H1 (cell line): Measurements from ENCODE around the gene CNOT6. TPM values are rescaled to one million over a fixed set of nuclear protein-coding genes. Genes with fewer than 3 reads are reported as not detected.
A peak's percentile ranks its signal among the peaks of the same experiment; 100 is the strongest.

ENCODE experiments used
- CTCF ChIA-PET: fragments of 300-600 bp; sonication (Branson Sonifier 250); formaldehyde crosslinking; loops from one replicate; lab custom pipeline; 2021; ENCODE audit not compliant: partially characterized antibody; lab: Charles Lee
- POLR2A ChIA-PET: fragments of 300-600 bp; sonication (Branson Sonifier 250); formaldehyde crosslinking; loops from one replicate; lab custom pipeline; 2021; ENCODE audit warnings: inconsistent platforms; ENCODE audit not compliant: partially characterized antibody; lab: Charles Lee
- DNase-seq, 2 experiments: peaks; one replicate each; pipeline versions ENCODE4 v3.0.0 to v3.0.0-alpha.2; 2010 to 2022; ENCODE audit warnings: low spot score in 2 of 2, low read depth in 1 of 2, mixed read lengths in 1 of 2
- FAIRE-seq: peaks from 2 replicates; lab custom pipeline; 2011; peaks lifted over from hg19 to GRCh38; lab: Jason Lieb, UNC
- H2AFZ ChIP-seq: 2 replicates; pipeline ENCODE4 v1.8.1; 2012; ENCODE audit warnings: low read length, inconsistent platforms
- H2AK5ac ChIP-seq: 2 replicates; pipeline ENCODE4 v1.6.1; 2013; ENCODE audit warnings: low read depth, low read length
- H2BK120ac ChIP-seq: replicated peaks from 2 replicates; pipeline ENCODE3; 2013; ENCODE audit warnings: low read depth, low read length, inconsistent platforms
- H2BK12ac ChIP-seq: 2 replicates; pipeline ENCODE4 v1.6.1; 2013; ENCODE audit warnings: low read depth, low read length
- H2BK15ac ChIP-seq: 2 replicates; pipeline ENCODE4 v1.6.1; 2013; ENCODE audit warnings: low read length
- H2BK20ac ChIP-seq: 2 replicates; pipeline ENCODE4 v1.6.1; 2013; ENCODE audit warnings: low read length
- H2BK5ac ChIP-seq: 2 replicates; pipeline ENCODE4 v1.6.1; 2013; ENCODE audit warnings: low read depth, low read length
- H3K14ac ChIP-seq: 2 replicates; pipeline ENCODE4 v1.6.1; 2013; ENCODE audit warnings: inconsistent platforms; ENCODE audit not compliant: insufficient read length
- H3K18ac ChIP-seq: 2 replicates; pipeline ENCODE4 v1.6.1; 2013; ENCODE audit warnings: low read length; ENCODE audit errors: extremely low read depth
- H3K23ac ChIP-seq: 2 replicates; pipeline ENCODE4 v1.6.1; 2013; ENCODE audit warnings: inconsistent platforms; ENCODE audit not compliant: insufficient read length
- H3K23me2 ChIP-seq: 2 replicates; pipeline ENCODE4 v1.6.1; 2013; ENCODE audit warnings: low read depth, low read length
- H3K27ac ChIP-seq: 2 replicates; pipeline ENCODE4 v1.6.1; 2011; ENCODE audit warnings: low read depth, low read length, inconsistent platforms
- H3K27me3 ChIP-seq, 4 experiments: replicated peaks in 1 of 4; 1 replicate in 1 of 4; 2 replicates in 3 of 4; pipeline versions ENCODE4 v1.6.1 to v1.8.1; 2011 to 2013; ENCODE audit warnings: low read length in 3 of 4, mild to moderate bottlenecking in 3 of 4, inconsistent platforms in 2 of 4, mixed read lengths in 2 of 4, moderate library complexity in 1 of 4; ENCODE audit not compliant: control insufficient read depth in 3 of 4, insufficient read depth in 3 of 4; ENCODE audit errors: extremely low read depth in 1 of 4
- H3K36me3 ChIP-seq, 4 experiments: 2 replicates each; pipeline versions ENCODE4 v1.6.1 to v1.8.1; 2011 to 2013; ENCODE audit warnings: mild to moderate bottlenecking in 4 of 4, low read length in 3 of 4, moderate library complexity in 2 of 4, control low read depth in 1 of 4, inconsistent platforms in 1 of 4; ENCODE audit not compliant: insufficient read depth in 4 of 4, control insufficient read depth in 2 of 4
- H3K4ac ChIP-seq: replicated peaks from 2 replicates; pipeline ENCODE3; 2013; ENCODE audit warnings: low read length, low read depth, mixed read lengths, inconsistent platforms; ENCODE audit not compliant: insufficient read length
- H3K4me1 ChIP-seq, 4 experiments: replicated peaks in 1 of 4; 1 replicate in 1 of 4; 2 replicates in 3 of 4; pipeline versions ENCODE4 v1.6.1 to v1.8.1; 2011 to 2013; ENCODE audit warnings: low read length in 3 of 4, inconsistent platforms in 2 of 4, mixed read lengths in 1 of 4; ENCODE audit not compliant: insufficient read depth in 4 of 4, control insufficient read depth in 3 of 4
- H3K4me2 ChIP-seq, 2 experiments: 2 replicates each; pipeline versions ENCODE4 v1.6.1 to v1.8.1; 2011 to 2013; ENCODE audit warnings: low read depth in 2 of 2, low read length in 2 of 2, control low read depth in 1 of 2, inconsistent platforms in 1 of 2, mild to moderate bottlenecking in 1 of 2; ENCODE audit not compliant: insufficient read depth in 1 of 2
- H3K4me3 ChIP-seq, 4 experiments: fragments of 200-600, 300-600 bp in 1 of 4; sonication (generic), shearing (Covaris generic), sonication (Bioruptor Twin) in 1 of 4; 2 replicates each; pipeline versions ENCODE4 v1.5.1 to v1.8.1; 2011 to 2016; ENCODE audit warnings: low read length in 4 of 4, low read depth in 3 of 4, control low read depth in 2 of 4, inconsistent platforms in 2 of 4, mild to moderate bottlenecking in 2 of 4, mixed read lengths in 1 of 4, moderate library complexity in 1 of 4; ENCODE audit not compliant: insufficient read depth in 2 of 4; ENCODE audit errors: extremely low read depth in 1 of 4
- H3K56ac ChIP-seq: replicated peaks from 2 replicates; pipeline ENCODE3; 2013; ENCODE audit warnings: low read depth, mild to moderate bottlenecking, mixed read lengths, low read length, inconsistent platforms; ENCODE audit not compliant: insufficient read length
- H3K79me1 ChIP-seq: 2 replicates; pipeline ENCODE4 v1.6.1; 2013; ENCODE audit warnings: low read depth, low read length, control low read depth
- H3K79me2 ChIP-seq, 2 experiments: 2 replicates each; pipeline versions ENCODE4 v1.6.1 to v1.8.1; 2012 to 2013; ENCODE audit warnings: low read length in 2 of 2, mild to moderate bottlenecking in 2 of 2, inconsistent platforms in 1 of 2; ENCODE audit not compliant: insufficient read depth in 2 of 2, control insufficient read depth in 1 of 2
- H3K9ac ChIP-seq, 4 experiments: replicated peaks in 1 of 4; 1 replicate in 1 of 4; 2 replicates in 3 of 4; pipeline versions ENCODE4 v1.6.1 to v1.8.1; 2011 to 2013; ENCODE audit warnings: low read depth in 3 of 4, low read length in 3 of 4, control low read depth in 2 of 4, mild to moderate bottlenecking in 2 of 4, moderate library complexity in 2 of 4, inconsistent platforms in 1 of 4; ENCODE audit errors: extremely low read depth in 1 of 4
- H3K9me3 ChIP-seq, 2 experiments: 2 replicates each; pipeline versions ENCODE4 v1.6.1 to v1.8.1; 2012 to 2013; ENCODE audit warnings: mild to moderate bottlenecking in 2 of 2, moderate library complexity in 2 of 2, control low read depth in 1 of 2, inconsistent platforms in 1 of 2, low read depth in 1 of 2, low read length in 1 of 2, mixed read lengths in 1 of 2; ENCODE audit not compliant: insufficient read depth in 2 of 2
- H4K20me1 ChIP-seq, 2 experiments: replicated peaks in 1 of 2; 2 replicates each; pipeline versions ENCODE3 to v1.8.1; 2011 to 2013; ENCODE audit warnings: inconsistent platforms in 2 of 2, low read length in 2 of 2, mild to moderate bottlenecking in 1 of 2; ENCODE audit not compliant: insufficient read depth in 2 of 2, control insufficient read depth in 1 of 2
- H4K5ac ChIP-seq: 2 replicates; pipeline ENCODE4 v1.6.1; 2013; ENCODE audit warnings: low read length, low read depth, mixed read lengths, inconsistent platforms; ENCODE audit not compliant: insufficient read length
- H4K8ac ChIP-seq: 2 replicates; pipeline ENCODE4 v1.8.0; 2013; ENCODE audit warnings: mild to moderate bottlenecking, moderate library complexity, low read length, inconsistent platforms; ENCODE audit not compliant: insufficient read depth; ENCODE audit errors: extremely low read depth
- H4K91ac ChIP-seq: replicated peaks from 2 replicates; pipeline ENCODE3; 2013; ENCODE audit warnings: low read length, mixed read lengths, inconsistent platforms; ENCODE audit not compliant: insufficient read length
- BACH1 ChIP-seq: IDR thresholded peaks from 2 replicates; pipeline ENCODE4 v1.6.1; 2012; ENCODE audit warnings: low read length, improper control_type of control experiment
- BRCA1 ChIP-seq: IDR thresholded peaks from 2 replicates; pipeline ENCODE4 v1.6.1; 2012; ENCODE audit warnings: low read depth, low read length, improper control_type of control experiment
- CEBPB ChIP-seq: IDR thresholded peaks from 2 replicates; pipeline ENCODE4 v1.6.1; 2012; ENCODE audit warnings: low read depth, low read length
- CTBP2 ChIP-seq: IDR thresholded peaks from 2 replicates; pipeline ENCODE4 v1.7.0; 2011; ENCODE audit warnings: borderline replicate concordance, mild to moderate bottlenecking, moderate library complexity, mixed read lengths, low read length; ENCODE audit not compliant: insufficient read depth, insufficient read length
- HDAC2 ChIP-seq, 2 experiments: fragments of 300-600 bp in 1 of 2; sonication (generic) in 1 of 2; IDR thresholded peaks; 2 replicates each; pipeline ENCODE4 v1.6.1; 2011 to 2012; ENCODE audit warnings: low read depth in 2 of 2, low read length in 2 of 2, mild to moderate bottlenecking in 2 of 2, moderate library complexity in 2 of 2, borderline replicate concordance in 1 of 2, inconsistent platforms in 1 of 2
- NANOG ChIP-seq: IDR thresholded peaks from 2 replicates; pipeline ENCODE4 v1.6.1; 2011; ENCODE audit warnings: low read length, low read depth, mild to moderate bottlenecking, inconsistent platforms; ENCODE audit not compliant: insufficient read depth, poor library complexity, severe bottlenecking
- POLR2AphosphoS5 ChIP-seq: IDR thresholded peaks from 2 replicates; pipeline ENCODE4 v1.6.1; 2011; ENCODE audit warnings: low read depth, low read length
- RAD21 ChIP-seq, 2 experiments: IDR thresholded peaks in 1 of 2; conservative IDR thresholded peaks in 1 of 2; 2 replicates each; pipeline ENCODE4 v1.6.1; 2011; ENCODE audit warnings: low read depth in 2 of 2, low read length in 2 of 2, improper control_type of control experiment in 1 of 2, inconsistent platforms in 1 of 2, mild to moderate bottlenecking in 1 of 2, moderate library complexity in 1 of 2
- TEAD4 ChIP-seq: IDR thresholded peaks from 2 replicates; pipeline ENCODE4 v1.6.1; 2012; ENCODE audit warnings: low read depth, low read length, inconsistent platforms, mixed read lengths
- WGBS, 2 experiments: shearing (Covaris generic) in 1 of 2; methylation state at CpG; one replicate each; pipeline versions ENCODE4 v1.1.6 to v1.1.7; 2013 to 2015; ENCODE audit warnings: low lambda C conversion rate in 2 of 2, mixed read lengths in 2 of 2, inconsistent platforms in 1 of 2, low coverage in 1 of 2, missing lambda C conversion rate in 1 of 2; ENCODE audit not compliant: insufficient replicate concordance in 2 of 2, insufficient coverage in 1 of 2, insufficient read length in 1 of 2; ENCODE audit errors: extremely low coverage in 1 of 2, missing lambda C conversion rate in 1 of 2; 5-methylcytosine and 5-hydroxymethylcytosine counted together
- polyA plus RNA-seq, 7 experiments: library from polyadenylated mRNA; depleted of rRNA in 3 of 7; stranded (reverse) in 5 of 7; unstranded in 2 of 7; fragments of >200 nt in 5 of 7; fragments of 200-250 nt in 2 of 7; gene quantifications; 1 replicate in 5 of 7; 2 replicates in 1 of 7; 4 replicates in 1 of 7; pipeline versions ENCODE4 v1.2.1 to v1.2.3, GENCODE V29; 2011 to 2013; ENCODE audit warnings: missing spikeins in 2 of 7, mixed read lengths in 2 of 7
- total RNA-seq: library from RNA; stranded (reverse); fragmentation: NEBNext Ultra II Directional; extraction: Animal tissue kit (Norgen Biotek cat#: 25700); gene quantifications from 2 replicates; pipeline ENCODE4 v1.2.1, GENCODE V29; 2021
- TF ChIP-seq, protein P1 (sequence below): IDR thresholded peaks from 2 replicates; pipeline ENCODE4 v1.6.1; 2012; ENCODE audit warnings: inconsistent platforms
- TF ChIP-seq, protein P2 (sequence below): IDR thresholded peaks from 2 replicates; pipeline ENCODE4 v1.6.1; 2012; ENCODE audit warnings: inconsistent platforms

Gene CNOT6
- total and polyA plus RNA-seq, 2 of the 8 experiments (the other 6 are each of a cell fraction or from before 2014, with no cell fraction given): 10.7 to 45.4 TPM

DNA sequence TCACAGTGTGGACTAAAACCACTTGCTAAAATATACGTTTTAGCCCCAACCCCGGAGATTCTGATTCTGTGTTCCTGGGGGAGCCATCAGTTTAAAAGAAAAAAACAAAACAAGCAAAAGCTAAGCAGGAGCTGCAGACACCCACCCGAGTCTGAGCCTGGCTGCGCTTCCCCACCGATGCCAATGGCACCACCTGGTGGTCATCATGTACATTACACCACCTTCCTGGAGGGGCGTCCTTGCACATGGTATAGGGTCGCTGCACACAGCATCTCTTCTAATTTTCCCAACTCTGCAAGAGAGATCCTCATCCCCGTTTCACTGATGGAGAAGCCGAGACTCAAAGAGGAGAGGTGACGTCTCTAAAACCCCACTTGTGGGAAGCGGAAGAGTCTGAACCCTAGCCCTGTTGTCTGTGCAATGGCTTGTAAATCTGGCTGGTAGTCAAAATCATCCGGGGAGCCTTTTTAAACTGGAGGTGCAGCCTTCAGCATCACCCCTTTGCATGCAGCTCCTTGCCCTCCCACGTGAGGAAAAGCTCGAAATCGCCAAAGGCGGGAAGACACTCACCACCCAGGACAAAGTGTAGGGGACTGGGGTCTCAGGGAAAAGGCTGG is 23.1 kb upstream of the CNOT6 start:
- no peaks in the 10 kb centered on the region; a peak in 1 of 7 replicates for H3K27me3 ChIP-seq
- no peaks in the 10 kb centered on the region for H3K4me1 ChIP-seq
- no peaks in the 10 kb centered on the region for H3K36me3 ChIP-seq
- 0 out of 2 replicates have a peak, but pooled peaks cover 2% of the 10 kb centered on the region for H3K23me2 ChIP-seq
- no peak overlapping the region for H3K56ac ChIP-seq
- H2BK5ac ChIP-seq: no peak overlapping the region
- H2BK20ac ChIP-seq: no peak overlapping the region
- no peaks in the 10 kb centered on the region for H3K9me3 ChIP-seq
- DNase-seq: peak in 1 of 2 experiments; percentile 86
- no peak overlapping the region for H3K27ac ChIP-seq
- no peak overlapping the region for H3K23ac ChIP-seq
- H3K18ac ChIP-seq: no peak overlapping the region
- no peak overlapping the region for H4K91ac ChIP-seq
- ChIA-PET POLR2A (interaction anchor here (0.9 kb wide), 1 partner anchor 22 kb away, joined by 3 read pairs; no protein-coding TSS in a partner anchor), CTCF (interaction anchor here (0.6 to 8.9 kb wide), 40 partner anchors 10 to 503 kb away, joined by 3 to 88 read pairs (median 5); partner anchors contain the start of genes MAPK9 and RASGEF1C)
- peak overlapping the region; percentile 30; the same call in 1 of the 2 replicates for H2AFZ ChIP-seq
- H3K4ac ChIP-seq: no peak overlapping the region
- no peak overlapping the region for H2BK15ac ChIP-seq
- no peaks in the 10 kb centered on the region for H3K79me2 ChIP-seq
- no peak overlapping the region for H3K14ac ChIP-seq
- no peak overlapping the region for H2BK120ac ChIP-seq
- H3K4me3 ChIP-seq: no peak overlapping the region
- 43% methylated on average over 16 of the region's 16 CpGs; no CpG with 5 or more reads in 1 of the 2 experiments for WGBS, 2 experiments
- H4K5ac ChIP-seq: no peak overlapping the region
- no peak overlapping the region for H3K4me2 ChIP-seq
- no peak overlapping the region for H3K9ac ChIP-seq
- no peak overlapping the region for H2AK5ac ChIP-seq
- H4K8ac ChIP-seq: no peak overlapping the region
- FAIRE-seq: peak; percentile 72
- no peaks in the 10 kb centered on the region for H4K20me1 ChIP-seq
- H3K79me1 ChIP-seq: no peaks in the 10 kb centered on the region
- peak overlapping the region; percentile 60; the same call in 1 of the 2 replicates for H2BK12ac ChIP-seq
- TF ChIP-seq, protein P1, sequence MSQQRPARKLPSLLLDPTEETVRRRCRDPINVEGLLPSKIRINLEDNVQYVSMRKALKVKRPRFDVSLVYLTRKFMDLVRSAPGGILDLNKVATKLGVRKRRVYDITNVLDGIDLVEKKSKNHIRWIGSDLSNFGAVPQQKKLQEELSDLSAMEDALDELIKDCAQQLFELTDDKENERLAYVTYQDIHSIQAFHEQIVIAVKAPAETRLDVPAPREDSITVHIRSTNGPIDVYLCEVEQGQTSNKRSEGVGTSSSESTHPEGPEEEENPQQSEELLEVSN: 0 out of 2 replicates have a peak, but pooled peaks have one; percentile 10
- TF ChIP-seq NANOG (no peak), BACH1 (0 out of 2 replicates have a peak, but pooled peaks have one; percentile 17), RAD21 (IDR thresholded peaks at IDR 0.05 in 1 of 2, conservative IDR thresholded peaks at IDR 0.05 in 1 of 2; ENCODE audit: low read depth in 2 of 2, low read length in 2 of 2) (peak; percentile 94 to 95), CEBPB (no peak), HDAC2 (IDR thresholded peaks at IDR 0.05; ENCODE audit: borderline replicate concordance in 1 of 2, low read depth in 2 of 2, low read length in 2 of 2) (no peak), POLR2AphosphoS5 (no peak), TEAD4 (no peak), CTBP2 (no peak), BRCA1 (no peak)
- TF ChIP-seq, protein P2, sequence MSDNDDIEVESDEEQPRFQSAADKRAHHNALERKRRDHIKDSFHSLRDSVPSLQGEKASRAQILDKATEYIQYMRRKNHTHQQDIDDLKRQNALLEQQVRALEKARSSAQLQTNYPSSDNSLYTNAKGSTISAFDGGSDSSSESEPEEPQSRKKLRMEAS: 0 out of 2 replicates have a peak, but pooled peaks have one; percentile 37
